ENCODE results near the gene EXOC1L.

GRCh38 chr4:55784747-55785146 is 34.8 kb upstream of the EXOC1L start:
- TF ChIP-seq CTCF (IDR thresholded peaks at IDR 0.05; ENCODE audit: low read depth, low read length, poor library complexity, severe bottlenecking) = no peak
- TF ChIP-seq EZH2phosphoT487 (IDR thresholded peaks at IDR 0.05; ENCODE audit: borderline replicate concordance, low read length) = no peak
